ENCODE results near the gene AGPAT1.
A peak's percentile ranks its signal among the peaks of the same experiment; 100 is the strongest.

The AGPAT1 gene

GRCh38 chr6:32175322-32175710, 568 bp downstream of the AGPAT1 start:
- no peak for DNase-seq
- TF ChIP-seq POLR2A (IDR thresholded peaks at IDR 0.05; ENCODE audit: low read length) (no peak), GATA1 (IDR thresholded peaks at IDR 0.05; ENCODE audit: low read depth, low read length) (no peak)

DNA sequence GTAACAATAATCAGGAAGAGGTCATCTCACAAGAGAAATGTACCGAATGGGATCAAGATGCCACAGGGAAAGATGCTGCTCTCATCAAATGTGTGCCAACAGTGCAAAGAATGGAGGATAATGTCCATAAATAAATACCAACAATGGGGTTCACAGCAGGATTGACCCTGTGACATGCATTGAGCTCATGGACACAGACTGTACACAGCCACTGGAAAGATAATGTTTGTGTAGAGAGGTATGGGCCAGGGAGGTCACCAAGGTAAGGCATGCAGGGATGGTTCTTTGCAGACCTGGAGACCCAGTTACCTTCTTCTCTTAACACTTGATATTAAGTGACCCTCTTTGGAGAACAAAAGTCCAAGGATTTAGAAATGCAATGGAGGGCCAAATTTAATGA, 1.5 kb downstream of the AGPAT1 start:
- TF ChIP-seq GATA1 (IDR thresholded peaks at IDR 0.05; ENCODE audit: low read depth, low read length) (no peak), POLR2A (IDR thresholded peaks at IDR 0.05; ENCODE audit: low read length) (no peak)
- no peak for DNase-seq

DNA sequence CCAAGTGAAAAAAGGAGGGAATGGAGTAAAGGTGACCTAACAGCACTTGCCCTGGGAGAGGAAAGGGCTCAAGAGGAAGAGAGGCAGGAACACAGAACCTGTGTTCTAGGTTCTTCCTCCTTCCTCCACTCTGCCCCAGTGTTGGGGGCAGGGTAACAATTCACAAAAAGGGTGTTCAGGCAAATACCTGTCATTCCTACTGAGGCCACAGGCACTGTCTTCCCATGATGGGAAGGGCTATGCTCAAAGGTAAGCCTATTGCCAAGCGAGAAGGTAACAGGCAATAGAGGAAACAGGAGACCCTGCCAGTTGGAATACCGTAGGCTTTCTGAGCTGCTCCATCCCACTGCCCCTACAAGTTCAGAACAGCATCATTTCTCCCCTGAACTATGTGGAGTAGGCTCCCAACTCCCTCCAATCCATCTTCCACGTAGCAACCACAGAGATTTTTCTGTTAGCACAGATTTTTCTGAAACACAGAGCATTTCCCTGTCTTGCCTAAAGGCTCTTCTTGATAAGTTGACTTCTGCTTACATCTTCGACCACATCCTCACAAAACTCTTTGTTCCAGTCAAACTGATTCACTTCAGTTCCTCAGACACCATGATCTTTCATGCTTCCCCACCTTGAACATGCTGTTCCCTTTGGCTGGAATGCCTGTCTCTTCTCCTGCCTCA, 2.7 kb downstream of the AGPAT1 start:
- TF ChIP-seq POLR2A (IDR thresholded peaks at IDR 0.05; ENCODE audit: low read length) (no peak), GATA1 (IDR thresholded peaks at IDR 0.05; ENCODE audit: low read depth, low read length) (no peak)
- DNase-seq: no peak

GRCh38 chr6:32171234-32171633, 4.7 kb downstream of the AGPAT1 start:
- TF ChIP-seq POLR2A (IDR thresholded peaks at IDR 0.05; ENCODE audit: low read length) (no peak), GATA1 (IDR thresholded peaks at IDR 0.05; ENCODE audit: low read depth, low read length) (no peak)

DNA sequence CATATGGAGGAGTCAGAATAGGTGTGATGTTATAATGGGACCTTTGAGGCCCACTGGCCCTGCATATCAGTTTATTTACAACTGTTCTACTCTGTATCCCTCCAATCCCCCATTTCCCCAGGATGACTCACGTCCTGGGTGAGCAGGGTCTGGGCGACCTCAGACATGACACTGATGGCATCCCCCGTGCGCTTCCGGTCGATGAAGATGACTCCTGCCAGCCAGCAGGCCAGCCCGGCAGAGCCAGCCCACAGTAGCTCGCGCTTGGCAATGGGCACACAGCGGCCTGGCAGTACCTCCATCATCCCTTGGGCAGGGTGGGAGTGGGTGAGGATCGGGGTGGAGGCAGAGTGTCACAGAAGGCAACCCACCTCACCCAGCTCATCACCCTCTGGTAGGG, 5.6 kb downstream of the AGPAT1 start:
- DNase-seq: no peak
- TF ChIP-seq GATA1 (IDR thresholded peaks at IDR 0.05; ENCODE audit: low read depth, low read length) (no peak), POLR2A (IDR thresholded peaks at IDR 0.05; ENCODE audit: low read length) (no peak)

More at GRCh38 chr6:32171234-32171633, 4.7 kb downstream of the AGPAT1 start:
- no peak for DNase-seq

DNA sequence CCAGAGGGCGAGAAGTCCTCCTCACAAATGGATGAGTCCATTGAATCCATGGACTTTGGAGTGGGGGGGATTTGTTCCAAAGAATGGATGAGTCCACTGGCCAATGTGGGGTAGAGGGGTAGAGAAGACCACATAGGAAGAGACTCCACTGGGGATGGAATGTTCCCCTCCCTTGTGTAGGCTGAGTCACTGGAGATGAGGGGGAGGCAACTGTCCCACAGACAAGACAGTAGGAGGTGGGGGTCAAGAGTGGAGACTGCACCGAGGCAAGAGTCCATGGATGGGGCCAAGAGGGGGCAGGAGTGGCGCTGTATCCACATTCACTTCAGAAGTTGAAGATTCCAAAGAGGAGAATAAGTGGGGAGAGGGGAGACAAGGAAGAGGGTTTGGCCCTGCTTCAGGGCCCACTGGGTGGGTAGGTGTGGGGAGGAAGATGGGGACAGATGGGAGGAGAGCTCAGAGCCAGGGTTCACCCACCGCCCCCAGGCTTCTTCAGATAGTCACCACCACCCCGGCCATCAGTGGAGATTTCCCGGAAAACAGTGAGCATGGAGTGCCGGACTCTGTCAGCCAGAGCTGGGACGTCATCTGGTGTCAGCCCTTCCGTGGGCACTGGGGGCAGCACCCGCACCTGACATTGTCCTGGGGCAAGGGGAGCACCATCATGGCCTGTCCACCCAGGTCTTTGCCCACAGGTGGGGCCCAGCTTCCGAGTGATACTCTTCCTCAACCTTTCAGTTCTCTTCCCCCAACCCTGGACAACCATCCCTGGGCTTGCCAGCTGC, 6.9 kb downstream of the AGPAT1 start:
- DNase-seq: no peak
- TF ChIP-seq GATA1 (IDR thresholded peaks at IDR 0.05; ENCODE audit: low read depth, low read length): no peak
- peak; percentile 42 for TF ChIP-seq POLR2A (IDR thresholded peaks at IDR 0.05; ENCODE audit: low read length)

- DNase-seq: no peak
- no peak for TF ChIP-seq POLR2A (IDR thresholded peaks at IDR 0.05; ENCODE audit: low read length)
- TF ChIP-seq GATA1 (IDR thresholded peaks at IDR 0.05; ENCODE audit: low read depth, low read length): no peak
Measured at GRCh38 chr6:32168350-32168749, 7.5 kb downstream of the AGPAT1 start.

GRCh38 chr6:32167761-32168262, 8.1 kb downstream of the AGPAT1 start:
- peak; percentile 50 for TF ChIP-seq POLR2A (IDR thresholded peaks at IDR 0.05; ENCODE audit: low read length)
- TF ChIP-seq GATA1 (IDR thresholded peaks at IDR 0.05; ENCODE audit: low read depth, low read length): peak; percentile 30
- peak; percentile 71 to 93 for DNase-seq

GRCh38 chr6:32167154-32167760, 8.6 kb downstream of the AGPAT1 start:
- TF ChIP-seq POLR2A (IDR thresholded peaks at IDR 0.05; ENCODE audit: low read length): no peak
- TF ChIP-seq GATA1 (IDR thresholded peaks at IDR 0.05; ENCODE audit: low read depth, low read length): no peak
- no peak for DNase-seq

GRCh38 chr6:32166411-32167061, 9.3 kb downstream of the AGPAT1 start:
- TF ChIP-seq POLR2A (IDR thresholded peaks at IDR 0.05; ENCODE audit: low read length) (no peak), GATA1 (IDR thresholded peaks at IDR 0.05; ENCODE audit: low read depth, low read length) (no peak)
- no peak for DNase-seq

DNA sequence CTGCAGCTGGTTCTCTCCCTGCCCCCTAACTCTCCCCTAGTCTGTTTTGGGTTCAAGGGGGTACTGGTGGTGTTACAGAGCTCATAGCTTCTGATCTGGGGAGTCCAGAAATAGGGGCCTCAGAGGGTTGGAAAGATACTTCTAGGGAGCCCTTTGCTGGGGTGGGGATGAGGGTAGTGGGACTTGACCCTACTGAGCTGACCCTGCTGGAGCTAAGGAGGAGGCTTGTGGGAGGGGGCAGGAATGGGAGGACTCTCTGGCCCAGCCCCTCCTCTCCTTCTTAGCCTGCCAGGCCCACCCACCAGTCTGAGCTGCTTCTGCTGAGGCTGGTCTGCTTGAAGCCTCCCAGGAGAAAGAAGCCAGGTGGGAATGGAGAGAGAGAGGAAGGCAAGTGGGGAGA, 11.6 kb downstream of the AGPAT1 start, which contains the start of gene EGFL8:
Gene EGFL8 (plus strand): TSS at position 301 of the 400 bp plus-strand sequence. CDS start 1,571 bp downstream, outside the sequence.
- no peak for DNase-seq
- TF ChIP-seq GATA1 (IDR thresholded peaks at IDR 0.05; ENCODE audit: low read depth, low read length) (no peak), POLR2A (IDR thresholded peaks at IDR 0.05; ENCODE audit: low read length) (no peak)

DNA sequence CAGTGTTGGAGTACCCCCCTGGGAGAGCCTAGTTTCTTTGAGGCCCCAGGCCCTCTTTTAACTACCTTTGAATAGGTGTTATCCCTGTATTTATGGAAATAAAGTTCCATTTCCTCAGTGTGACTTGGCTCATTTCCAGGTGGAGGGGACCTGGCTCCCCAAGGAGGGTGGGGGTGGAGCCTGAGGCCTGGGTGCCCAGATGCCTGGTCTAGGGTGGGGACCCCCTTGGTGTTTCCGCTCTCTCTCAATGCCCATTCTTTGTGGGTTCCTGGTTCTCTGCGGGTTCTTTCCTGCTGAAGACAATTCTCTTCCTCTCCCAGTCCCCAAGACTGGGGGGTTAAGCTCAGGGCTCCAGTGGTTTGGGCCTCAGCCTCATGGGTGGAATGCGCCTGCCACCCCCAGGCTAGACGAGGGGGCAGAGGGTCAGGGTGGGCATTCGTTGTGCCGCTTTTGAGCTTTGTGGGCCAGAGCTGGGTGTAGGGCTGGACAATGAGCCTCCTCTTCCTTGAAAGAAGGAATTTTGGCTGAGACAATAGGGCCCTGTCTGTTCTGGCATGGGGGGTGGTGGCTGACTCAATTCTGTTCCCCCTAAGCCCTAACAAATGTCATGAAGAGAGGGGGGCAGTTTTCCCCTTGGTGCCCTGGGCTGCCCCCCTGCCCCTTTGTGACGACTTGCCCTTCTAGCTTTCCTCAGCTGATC, 12.2 kb downstream of the AGPAT1 start:
- TF ChIP-seq POLR2A (IDR thresholded peaks at IDR 0.05; ENCODE audit: low read length) (no peak), GATA1 (IDR thresholded peaks at IDR 0.05; ENCODE audit: low read depth, low read length) (no peak)
- no peak for DNase-seq

- no peak for DNase-seq
- TF ChIP-seq POLR2A (IDR thresholded peaks at IDR 0.05; ENCODE audit: low read length) (no peak), GATA1 (IDR thresholded peaks at IDR 0.05; ENCODE audit: low read depth, low read length) (no peak)
Measured at GRCh38 chr6:32158052-32158451, 17.8 kb downstream of the AGPAT1 start.

Measured in erythroblast (primary cell).